Measurements from ENCODE around the gene FRMD3. TPM values are rescaled to one million over a fixed set of nuclear protein-coding genes. Genes with fewer than 3 reads are reported as not detected.

Gene FRMD3
- total RNA-seq, 1 experiment from 2014 or later, result 3.9 TPM

- DNase-seq, result peak; percentile 67
- intact Hi-C loops (cut with micrococcal nuclease), result loop anchor here (10.0 kb wide), 1 partner anchor 141 kb away; no protein-coding TSS in a partner anchor
- CTCF ChIA-PET, result no interaction called here
- Histone ChIP-seq H3F3A (ENCODE audit: low read length, unreplicated experiment) (no peaks in the 10 kb centered on the region), H3K9me3 (ENCODE audit: low read length) (no peaks in the 10 kb centered on the region), H4K20me1 (ENCODE audit: low read length) (no peaks in the 10 kb centered on the region), H3K36me3 (ENCODE audit: low read depth, low read length) (no peaks in the 10 kb centered on the region), H3K27ac (ENCODE audit: low read length) (peak overlapping the region; percentile 74), H3K9ac (ENCODE audit: low read length) (peak overlapping the region; percentile 41), H3K4me2 (ENCODE audit: low read length) (peak overlapping the region; percentile 27), H3K9me2 (replicated peaks; ENCODE audit: low read length) (no peaks in the 10 kb centered on the region), H3K4me1 (ENCODE audit: insufficient read depth, low read length) (peaks cover 60% of the 10 kb centered on the region), H3K27me3 (ENCODE audit: low read length) (no peaks in the 10 kb centered on the region), H3K79me2 (ENCODE audit: low read length) (peaks cover 6% of the 10 kb centered on the region; the same call in 1 of the 2 replicates), H2AFZ (ENCODE audit: low read length) (no peak overlapping the region), H3K4me3 (ENCODE audit: low read length) (no peak overlapping the region)
- POLR2A ChIA-PET (ENCODE audit: unreplicated experiment), result no interaction called here
- ATAC-seq, result peak; percentile 45
- TF ChIP-seq EZH2 (IDR thresholded peaks at IDR 0.05; ENCODE audit: low read length, unreplicated experiment), result no peak
- no peak for TF ChIP-seq EZH2phosphoT487 (IDR thresholded peaks at IDR 0.05; ENCODE audit: borderline replicate concordance, low read length)
- TF ChIP-seq CTCF (conservative IDR thresholded peaks at IDR 0.05; ENCODE audit: low read depth, low read length), result no peak
- BruUV-seq (replicated peaks), result no TSS peak
Observed at GRCh38 chr9:83475741-83476140, 62.5 kb downstream of the FRMD3 start.

- Histone ChIP-seq H3K9ac (ENCODE audit: low read length) (no peak overlapping the region), H3K79me2 (ENCODE audit: low read length) (peaks cover 11% of the 10 kb centered on the region; the same call in 1 of the 2 replicates), H3F3A (ENCODE audit: low read length, unreplicated experiment) (no peaks in the 10 kb centered on the region), H3K4me3 (ENCODE audit: low read length) (no peak overlapping the region), H3K4me1 (ENCODE audit: insufficient read depth, low read length) (peaks cover 61% of the 10 kb centered on the region), H3K9me3 (ENCODE audit: low read length) (no peaks in the 10 kb centered on the region), H3K4me2 (ENCODE audit: low read length) (no peak overlapping the region), H3K27me3 (ENCODE audit: low read length) (no peaks in the 10 kb centered on the region), H4K20me1 (ENCODE audit: low read length) (no peaks in the 10 kb centered on the region), H3K27ac (ENCODE audit: low read length) (peak overlapping the region; percentile 94; the same call in 1 of the 2 replicates), H3K9me2 (replicated peaks; ENCODE audit: low read length) (no peaks in the 10 kb centered on the region), H2AFZ (ENCODE audit: low read length) (no peak overlapping the region), H3K36me3 (ENCODE audit: low read depth, low read length) (no peaks in the 10 kb centered on the region)
- intact Hi-C loops (cut with micrococcal nuclease), result loop anchor here (10.0 kb wide), 1 partner anchor 140 kb away; no protein-coding TSS in a partner anchor
- no peak for TF ChIP-seq CTCF (conservative IDR thresholded peaks at IDR 0.05; ENCODE audit: low read depth, low read length)
- no peak for TF ChIP-seq EZH2 (IDR thresholded peaks at IDR 0.05; ENCODE audit: low read length, unreplicated experiment)
- no peak for TF ChIP-seq EZH2phosphoT487 (IDR thresholded peaks at IDR 0.05; ENCODE audit: borderline replicate concordance, low read length)
- no TSS peak for BruUV-seq (replicated peaks)
- no peak for ATAC-seq
- no peak for DNase-seq
- ChIA-PET POLR2A (ENCODE audit: unreplicated experiment) (no interaction called here), CTCF (no interaction called here)
Observed at GRCh38 chr9:83474631-83475030, 63.6 kb downstream of the FRMD3 start.

- peak overlapping the region; percentile 53 for H3K4me2 ChIP-seq (ENCODE audit: low read length)
- no peaks in the 10 kb centered on the region for H3K9me2 ChIP-seq (replicated peaks; ENCODE audit: low read length)
- H3F3A ChIP-seq (ENCODE audit: low read length, unreplicated experiment), result no peaks in the 10 kb centered on the region
- ChIA-PET POLR2A (ENCODE audit: unreplicated experiment) (no interaction called here), CTCF (no interaction called here)
- intact Hi-C loops (cut with micrococcal nuclease), result loop anchor here (2.0 to 10.0 kb wide), 2 partner anchors 63 to 139 kb away; no protein-coding TSS in a partner anchor
- H3K27me3 ChIP-seq (ENCODE audit: low read length), result no peaks in the 10 kb centered on the region
- peak overlapping the region; percentile 64; the same call in 1 of the 2 replicates for H3K9ac ChIP-seq (ENCODE audit: low read length)
- H3K79me2 ChIP-seq (ENCODE audit: low read length), result peaks cover 11% of the 10 kb centered on the region; the same call in 1 of the 2 replicates
- no peak overlapping the region for H2AFZ ChIP-seq (ENCODE audit: low read length)
- H3K4me3 ChIP-seq (ENCODE audit: low read length), result no peak overlapping the region
- H3K27ac ChIP-seq (ENCODE audit: low read length), result peak overlapping the region; percentile 94
- peak; percentile 51 for DNase-seq
- H3K36me3 ChIP-seq (ENCODE audit: low read depth, low read length), result no peaks in the 10 kb centered on the region
- TF ChIP-seq EZH2phosphoT487 (IDR thresholded peaks at IDR 0.05; ENCODE audit: borderline replicate concordance, low read length) (no peak), EZH2 (IDR thresholded peaks at IDR 0.05; ENCODE audit: low read length, unreplicated experiment) (no peak), CTCF (conservative IDR thresholded peaks at IDR 0.05; ENCODE audit: low read depth, low read length) (no peak)
- no peaks in the 10 kb centered on the region for H4K20me1 ChIP-seq (ENCODE audit: low read length)
- H3K9me3 ChIP-seq (ENCODE audit: low read length), result no peaks in the 10 kb centered on the region
- H3K4me1 ChIP-seq (ENCODE audit: insufficient read depth, low read length), result peaks cover 61% of the 10 kb centered on the region
- BruUV-seq (replicated peaks), result no TSS peak
- ATAC-seq, result 0 out of 2 replicates have a peak, but pooled peaks have one; percentile 8
Observed at GRCh38 chr9:83473488-83473971, 64.7 kb downstream of the FRMD3 start.
